Measurements from ENCODE around the gene TMEM131. TPM values are rescaled to one million over a fixed set of nuclear protein-coding genes. Genes with fewer than 3 reads are reported as not detected.

The TMEM131 gene
- total and polyA plus RNA-seq, 7 donors = 7.7 to 33.3 (median 20.1) TPM

- peak in 2 of 4 donors; percentile 35 to 55 for ATAC-seq
Measured at GRCh38 chr2:97808816-97809215, 186.9 kb downstream of the TMEM131 start.

DNA sequence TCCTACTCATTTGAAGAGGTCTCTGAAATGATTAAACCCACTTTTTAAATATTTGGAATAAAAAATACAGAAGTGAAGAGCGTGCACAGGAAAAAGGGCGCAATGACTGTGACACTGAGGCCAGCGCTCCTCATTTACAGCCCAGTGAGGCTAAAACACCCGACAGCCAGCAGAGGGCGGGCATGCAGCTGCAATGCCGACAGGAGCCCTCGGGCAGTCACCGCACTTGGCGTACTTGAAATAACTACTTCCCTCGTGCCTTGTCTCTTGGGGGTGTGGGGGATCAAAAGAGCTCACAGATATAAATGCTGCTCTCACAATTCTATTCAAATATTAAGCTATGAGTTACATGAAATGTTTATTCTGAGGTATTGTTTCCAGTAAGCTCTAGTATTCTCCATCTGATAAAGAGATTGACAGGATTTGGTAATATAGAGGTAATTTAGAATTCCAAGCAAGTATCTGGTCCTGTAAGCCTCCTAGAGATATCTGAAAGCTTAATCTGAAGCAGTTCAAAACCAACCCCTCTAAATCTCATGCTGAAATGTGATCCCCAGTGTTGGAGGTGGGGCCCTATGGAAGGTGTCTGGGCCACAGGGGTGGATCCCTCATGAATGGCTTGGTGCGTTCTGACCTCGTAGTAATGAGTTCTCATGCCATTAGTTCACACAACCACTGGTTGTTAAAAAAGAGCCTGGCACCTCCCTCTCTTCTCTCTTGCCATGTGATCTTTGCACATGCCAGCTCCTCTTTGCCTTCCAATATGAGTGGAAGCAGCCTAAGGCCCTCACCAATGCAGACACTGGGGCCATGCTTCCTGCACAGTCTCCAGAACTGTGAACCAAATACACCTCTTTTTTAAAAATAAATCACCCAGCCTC lies 188.8 kb downstream of the TMEM131 start:
- WGBS, 3 donors = 13 to 24% (median 16%) methylated on average over 12 of the region's 12 CpGs

More at GRCh38 chr2:97808816-97809215, 186.9 kb downstream of the TMEM131 start:
- Histone ChIP-seq H3K36me3 (ENCODE audit: insufficient read depth in 1 of 2, low read depth in 1 of 2) (peaks cover 8 to 79% of the 10 kb centered on the region in 2 donors), H3K4me1 (peaks cover 12% of the 10 kb centered on the region), H3K27ac (no peak overlapping the region), H3K4me3 (no peak overlapping the region), H3K27me3 (ENCODE audit: insufficient read depth in 3 of 3, low read length in 2 of 3) (no peaks in the 10 kb centered on the region), H3K9me3 (no peaks in the 10 kb centered on the region)
- TF ChIP-seq, protein P1, sequence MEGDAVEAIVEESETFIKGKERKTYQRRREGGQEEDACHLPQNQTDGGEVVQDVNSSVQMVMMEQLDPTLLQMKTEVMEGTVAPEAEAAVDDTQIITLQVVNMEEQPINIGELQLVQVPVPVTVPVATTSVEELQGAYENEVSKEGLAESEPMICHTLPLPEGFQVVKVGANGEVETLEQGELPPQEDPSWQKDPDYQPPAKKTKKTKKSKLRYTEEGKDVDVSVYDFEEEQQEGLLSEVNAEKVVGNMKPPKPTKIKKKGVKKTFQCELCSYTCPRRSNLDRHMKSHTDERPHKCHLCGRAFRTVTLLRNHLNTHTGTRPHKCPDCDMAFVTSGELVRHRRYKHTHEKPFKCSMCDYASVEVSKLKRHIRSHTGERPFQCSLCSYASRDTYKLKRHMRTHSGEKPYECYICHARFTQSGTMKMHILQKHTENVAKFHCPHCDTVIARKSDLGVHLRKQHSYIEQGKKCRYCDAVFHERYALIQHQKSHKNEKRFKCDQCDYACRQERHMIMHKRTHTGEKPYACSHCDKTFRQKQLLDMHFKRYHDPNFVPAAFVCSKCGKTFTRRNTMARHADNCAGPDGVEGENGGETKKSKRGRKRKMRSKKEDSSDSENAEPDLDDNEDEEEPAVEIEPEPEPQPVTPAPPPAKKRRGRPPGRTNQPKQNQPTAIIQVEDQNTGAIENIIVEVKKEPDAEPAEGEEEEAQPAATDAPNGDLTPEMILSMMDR (IDR thresholded peaks at IDR 0.05) = no peak
- WGBS, 3 donors = 39 to 64% (median 52%) methylated on average over 4 of the region's 4 CpGs
- intact Hi-C loops (cut with DNase I) = loop anchor here (5.0 to 10.0 kb wide), 4 partner anchors 188 to 466 kb away; partner anchors contain the start of gene TMEM131 (in 1 of the 2)
- DNase-seq = no peak

DNA sequence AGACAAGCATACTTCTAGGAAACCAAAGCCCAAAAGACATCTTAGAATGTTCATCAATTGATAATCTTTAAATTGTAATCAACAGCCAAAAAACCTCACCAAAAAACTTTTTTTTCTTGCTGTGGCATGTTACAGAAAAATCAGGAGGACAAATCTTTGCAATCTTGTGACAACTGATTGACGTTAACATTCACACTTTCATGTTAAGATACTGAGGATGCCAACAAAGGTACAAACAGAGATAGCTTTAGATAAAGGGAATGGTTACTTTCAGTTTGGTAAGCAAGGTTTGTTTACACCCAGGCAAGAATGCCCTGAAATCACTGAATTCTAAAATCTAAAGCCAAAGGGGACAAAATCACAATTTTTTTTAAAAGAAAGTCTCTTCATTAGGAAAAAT lies 190.0 kb downstream of the TMEM131 start:
- H3K9me3 ChIP-seq = no peaks in the 10 kb centered on the region
- no peak for ATAC-seq
- no peak for DNase-seq
- WGBS, 3 donors = 88 to 100% (median 92%) methylated on average over 1 of the region's 1 CpG
- no peaks in the 10 kb centered on the region for H3K27me3 ChIP-seq (ENCODE audit: insufficient read depth in 3 of 3, low read length in 2 of 3)
- H3K36me3 ChIP-seq (ENCODE audit: insufficient read depth in 1 of 2, low read depth in 1 of 2) = peaks cover 10 to 79% of the 10 kb centered on the region in 2 donors
- TF ChIP-seq, protein P1 (IDR thresholded peaks at IDR 0.05) = no peak
- intact Hi-C loops (cut with DNase I) = loop anchor here (1.0 to 10.0 kb wide), 7 partner anchors 192 to 581 kb away; partner anchors contain the start of gene TMEM131 (in 1 of the 2)
- no peak overlapping the region for H3K4me3 ChIP-seq
- no peak overlapping the region for H3K27ac ChIP-seq
- H3K4me1 ChIP-seq = peaks cover 12% of the 10 kb centered on the region

More for the DNA sequence above, 188.8 kb downstream of the TMEM131 start:
- Histone ChIP-seq H3K27me3 (ENCODE audit: insufficient read depth in 3 of 3, low read length in 2 of 3) (no peaks in the 10 kb centered on the region), H3K27ac (peak overlapping the region; percentile 58), H3K4me3 (no peak overlapping the region), H3K4me1 (peaks cover 12% of the 10 kb centered on the region), H3K9me3 (no peaks in the 10 kb centered on the region), H3K36me3 (ENCODE audit: insufficient read depth in 1 of 2, low read depth in 1 of 2) (peaks cover 8 to 79% of the 10 kb centered on the region in 2 donors)
- TF ChIP-seq, protein P1 (IDR thresholded peaks at IDR 0.05) = peak; percentile 95
- intact Hi-C loops (cut with DNase I) = loop anchor here (1.0 to 10.0 kb wide), 7 partner anchors 190 to 580 kb away; partner anchors contain the start of gene TMEM131 (in 1 of the 2)
- DNase-seq = peak; percentile 84 to 92
- ATAC-seq = peak; percentile 94 to 99 (median 96)

GRCh38 chr2:97801028-97801427 lies 194.7 kb downstream of the TMEM131 start:
- H3K27ac ChIP-seq = no peak overlapping the region
- intact Hi-C loops (cut with DNase I) = loop anchor here in 1 of 2 donors (10.0 kb wide), 2 partner anchors 384 to 474 kb away; no protein-coding TSS in a partner anchor
- peaks cover 7 to 98% of the 10 kb centered on the region in 2 donors for H3K36me3 ChIP-seq (ENCODE audit: insufficient read depth in 1 of 2, low read depth in 1 of 2)
- H3K27me3 ChIP-seq (ENCODE audit: insufficient read depth in 3 of 3, low read length in 2 of 3) = no peaks in the 10 kb centered on the region
- H3K4me3 ChIP-seq = no peak overlapping the region
- 37 to 62% (median 38%) methylated on average over 1 of the region's 1 CpG for WGBS, 3 donors
- TF ChIP-seq, protein P1 (IDR thresholded peaks at IDR 0.05) = no peak
- no peaks in the 10 kb centered on the region for H3K4me1 ChIP-seq
- H3K9me3 ChIP-seq = no peaks in the 10 kb centered on the region
- no peak for ATAC-seq
- DNase-seq = no peak

Data from psoas muscle (tissue), 8 donors.